Endometrium (tissue), 2 donors: ENCODE measurements around the gene TGFB2.

Experiments
- FAIRE-seq: peaks from 2 replicates; lab custom pipeline; 2012; peaks lifted over from hg19 to GRCh38; lab: Jason Lieb, UNC
- donor health status: control.
- donor health status: control.

The TGFB2 gene

DNA sequence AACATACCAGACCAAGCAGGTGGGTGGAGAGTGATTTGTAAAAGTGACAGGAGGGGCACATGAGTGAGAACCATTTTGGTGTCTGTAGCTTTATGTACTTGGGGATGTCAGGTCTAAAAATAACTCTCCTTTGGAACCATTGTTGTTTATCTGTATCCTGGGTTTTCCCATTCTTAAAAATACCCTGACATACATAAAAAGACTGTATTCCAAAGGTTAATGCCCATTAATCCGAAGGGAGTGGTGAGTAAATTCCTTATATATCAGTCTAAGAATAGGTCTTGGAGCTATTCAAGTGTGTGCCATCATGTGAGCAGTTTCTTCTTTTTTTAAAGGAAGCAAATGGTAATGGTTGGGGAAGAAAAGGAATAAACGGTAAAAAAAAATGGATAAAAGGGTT lies 117.5 kb downstream of the TGFB2 start:
- no peak for FAIRE-seq

DNA sequence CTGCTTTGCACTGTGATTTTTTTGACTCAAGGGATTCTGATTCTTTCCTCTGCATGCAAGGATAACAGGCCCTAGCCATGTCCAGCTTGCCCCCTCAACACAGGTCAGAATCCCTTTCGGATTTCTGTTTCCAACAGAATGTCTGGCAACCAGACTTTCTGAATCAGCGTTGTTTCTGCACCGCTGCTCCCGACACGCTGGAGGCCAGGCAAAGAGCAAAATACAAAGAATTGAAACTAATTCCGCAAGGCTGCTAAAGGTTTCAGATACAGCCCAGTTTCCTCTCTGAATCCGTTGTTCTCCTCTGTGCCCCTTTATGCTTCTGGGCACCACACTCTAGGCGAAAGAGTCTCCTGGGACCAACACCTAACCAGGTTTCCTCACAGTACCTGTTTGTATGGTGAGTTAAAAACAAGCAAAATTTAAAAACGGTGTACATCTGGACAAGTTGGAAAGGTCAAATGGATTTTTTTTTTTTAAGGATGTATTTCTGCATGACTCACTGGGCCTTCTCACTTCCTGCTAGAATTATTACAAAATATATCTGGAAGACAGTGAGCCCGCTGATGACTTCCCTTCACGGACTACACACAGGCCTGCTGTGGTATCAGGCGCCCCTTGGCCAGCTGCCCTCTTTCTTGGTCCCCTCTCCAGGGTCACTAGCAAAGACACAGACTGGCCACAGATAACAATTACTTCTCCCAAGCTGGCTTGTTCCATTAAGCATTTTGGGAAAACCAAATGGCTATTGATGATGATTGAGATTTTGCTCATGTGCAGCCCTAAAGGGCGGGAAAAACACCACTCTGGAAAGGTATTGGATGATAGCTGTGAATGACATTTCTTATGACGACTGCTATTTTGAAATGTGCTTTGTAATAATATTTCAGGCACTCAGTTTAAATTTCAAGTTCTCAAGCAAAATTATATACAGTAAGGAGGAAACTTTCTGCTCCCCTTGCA lies 118.3 kb downstream of the TGFB2 start:
- no peak for FAIRE-seq

DNA sequence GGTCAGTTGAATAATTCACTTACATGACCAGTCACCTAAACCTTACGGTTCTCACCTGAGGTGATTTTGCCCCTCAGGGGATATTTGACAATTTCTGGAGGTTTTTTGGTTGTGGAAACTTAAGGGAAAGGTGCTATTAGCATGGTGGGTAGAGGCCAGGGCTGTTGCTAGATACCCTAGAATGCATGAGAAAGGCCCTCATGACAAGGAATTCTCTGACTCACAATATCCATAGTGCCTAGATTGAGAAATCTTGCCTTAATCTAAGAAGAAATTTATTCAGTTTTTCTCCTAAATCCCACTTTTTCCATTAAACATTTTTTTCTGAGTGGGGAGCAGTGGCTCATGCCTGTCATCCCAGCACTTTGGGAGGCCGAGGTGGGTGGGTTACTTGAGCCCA lies 119.7 kb downstream of the TGFB2 start:
- no peak for FAIRE-seq

DNA sequence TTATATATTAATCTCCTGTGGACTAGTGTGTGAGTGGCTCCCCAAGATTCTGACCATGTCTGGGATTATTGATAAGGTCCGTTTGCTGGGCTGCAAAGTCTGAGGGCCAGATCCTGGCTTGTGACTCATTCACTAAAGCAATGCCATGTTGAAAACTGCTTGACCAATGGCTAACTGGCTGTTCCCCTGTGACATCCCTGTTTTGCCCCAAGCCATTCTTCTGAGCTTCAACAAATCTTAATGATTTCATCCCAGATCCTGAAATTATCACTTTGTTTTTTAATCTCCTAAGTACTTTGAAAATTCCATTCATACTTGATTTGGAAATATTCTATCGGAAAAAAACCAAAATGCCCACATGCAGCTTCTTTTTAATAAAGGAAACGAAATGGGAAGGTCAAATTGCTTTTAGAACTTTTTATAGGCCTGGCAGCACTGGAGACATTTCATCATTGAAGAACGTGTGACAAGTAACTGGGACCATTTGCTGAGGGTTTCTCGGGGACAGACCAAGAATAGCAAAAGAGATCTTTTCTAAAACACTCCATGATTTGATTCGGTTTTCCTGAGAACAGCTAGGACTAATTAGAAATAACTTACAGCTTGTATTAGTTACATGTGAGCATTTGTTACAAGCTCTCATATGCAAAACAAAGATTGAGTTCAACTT lies 121.3 kb downstream of the TGFB2 start:
- FAIRE-seq, result no peak

DNA sequence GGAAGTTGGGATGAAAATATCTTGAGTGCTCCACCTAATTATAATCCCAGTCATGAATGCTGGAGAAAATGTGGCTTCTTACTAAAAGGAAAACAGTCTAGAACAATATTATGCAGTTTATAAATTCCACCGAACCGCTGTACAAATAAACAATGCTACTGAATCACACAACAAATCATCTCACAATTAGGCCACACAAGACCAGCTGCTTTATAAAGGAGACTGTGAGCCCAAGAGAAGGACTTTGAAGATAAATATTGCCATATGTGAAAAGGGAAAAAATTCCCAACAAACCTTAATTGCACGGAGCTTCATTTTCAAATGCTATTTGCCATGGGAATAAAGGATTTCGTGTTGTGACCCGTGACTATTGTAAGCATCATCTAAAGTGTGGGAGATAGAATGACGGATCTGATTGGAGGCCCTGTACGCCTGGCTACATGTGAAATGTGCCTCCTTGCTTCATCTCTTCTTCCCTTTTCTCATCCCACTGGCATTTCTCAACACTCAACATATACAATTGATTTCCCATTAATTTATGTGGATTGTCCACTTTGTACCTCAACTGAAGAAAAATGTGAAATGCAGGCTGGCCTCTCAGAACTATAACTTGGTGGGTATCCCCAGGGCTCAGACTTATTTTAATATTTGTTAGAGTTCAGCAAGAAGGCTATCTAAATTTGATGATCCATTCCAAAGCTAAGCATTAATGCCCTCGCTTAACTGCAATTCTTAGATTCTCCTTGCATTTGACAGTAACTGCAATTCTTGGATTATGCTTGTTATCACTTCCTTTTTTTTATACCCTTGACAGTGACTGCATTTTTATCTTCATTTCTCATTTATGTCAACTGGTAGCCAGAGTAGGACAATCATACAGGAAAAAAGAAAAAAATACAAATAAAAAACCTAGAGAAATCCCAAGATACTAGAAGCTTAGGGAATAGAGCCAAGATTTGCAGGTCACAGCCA lies 122.3 kb downstream of the TGFB2 start:
- FAIRE-seq, result peak; percentile 98

DNA sequence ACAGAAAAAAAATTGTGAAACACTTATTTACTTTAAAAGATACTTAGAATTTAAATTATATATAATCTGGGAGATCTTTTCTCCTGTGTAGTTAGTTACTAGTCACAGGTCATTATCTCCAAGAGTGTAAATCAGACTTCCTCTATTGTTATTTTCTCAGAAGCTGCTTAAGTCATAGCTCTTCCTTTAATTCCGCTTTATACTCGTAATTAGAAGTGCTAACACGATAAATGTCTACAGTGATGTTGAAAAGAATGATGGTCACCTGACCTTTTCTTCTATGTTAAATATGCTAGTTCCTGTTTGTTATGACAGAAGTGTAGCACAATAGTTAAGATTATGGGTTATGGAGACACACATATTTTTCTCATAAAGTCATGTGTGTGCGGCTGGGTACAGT lies 123.6 kb downstream of the TGFB2 start:
- FAIRE-seq, result no peak

DNA sequence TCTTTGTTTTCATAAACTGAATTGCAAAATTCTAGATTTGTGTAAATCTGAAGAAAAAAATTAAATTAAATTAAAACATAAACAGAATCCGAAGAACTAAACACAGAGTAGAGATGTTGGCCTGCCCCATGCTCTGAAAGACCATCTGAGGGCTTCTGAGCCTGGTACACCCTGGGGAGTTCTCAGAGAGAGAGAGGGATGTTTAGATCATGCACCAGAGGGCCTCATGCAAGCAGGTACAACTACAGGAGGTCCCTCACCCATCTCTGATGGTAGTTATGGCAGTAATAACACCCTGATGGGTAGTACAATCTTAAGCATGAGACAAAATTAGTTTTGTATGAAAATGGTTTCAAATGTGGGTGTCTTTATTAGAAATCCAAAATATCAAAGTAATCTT lies 127.7 kb downstream of the TGFB2 start:
- FAIRE-seq, result no peak

DNA sequence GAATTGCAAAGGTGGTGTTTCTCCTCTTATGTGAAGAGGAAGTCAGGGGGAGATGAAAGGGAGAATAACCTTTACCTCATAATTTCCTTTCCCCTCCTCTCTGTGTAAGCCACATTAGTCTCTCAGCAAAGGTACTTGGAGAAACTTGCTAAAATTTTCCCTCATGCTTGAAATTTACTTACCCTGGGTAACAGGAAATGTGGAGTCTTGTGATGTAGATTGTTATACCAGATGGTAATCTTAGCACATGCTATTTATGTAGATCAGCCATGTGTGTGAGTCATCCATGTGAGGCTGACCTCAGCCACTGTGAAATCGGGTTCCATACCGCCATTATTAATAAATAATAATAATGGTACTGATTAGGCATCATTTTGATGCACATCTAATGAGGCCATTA lies 128.4 kb downstream of the TGFB2 start:
- FAIRE-seq, result no peak

DNA sequence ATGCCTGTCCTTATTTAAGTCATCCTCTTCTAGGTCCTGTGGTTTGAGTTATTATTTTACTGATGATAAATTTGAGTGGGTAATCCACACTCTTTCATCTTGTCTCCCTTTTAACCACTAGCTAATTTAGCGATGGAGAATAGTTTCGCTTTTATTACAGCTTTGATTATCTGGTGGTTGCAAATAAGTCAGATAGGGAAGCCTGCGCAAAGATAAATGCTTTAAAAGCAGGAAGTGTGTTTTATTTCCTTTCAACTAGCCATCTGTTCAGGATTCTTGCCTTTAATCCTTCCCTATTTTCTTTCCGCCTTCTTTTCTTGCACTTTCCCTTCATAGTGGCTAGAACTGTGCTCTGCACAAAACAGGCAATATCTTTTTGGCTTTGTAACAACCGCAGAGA lies 129.0 kb downstream of the TGFB2 start:
- no peak for FAIRE-seq

DNA sequence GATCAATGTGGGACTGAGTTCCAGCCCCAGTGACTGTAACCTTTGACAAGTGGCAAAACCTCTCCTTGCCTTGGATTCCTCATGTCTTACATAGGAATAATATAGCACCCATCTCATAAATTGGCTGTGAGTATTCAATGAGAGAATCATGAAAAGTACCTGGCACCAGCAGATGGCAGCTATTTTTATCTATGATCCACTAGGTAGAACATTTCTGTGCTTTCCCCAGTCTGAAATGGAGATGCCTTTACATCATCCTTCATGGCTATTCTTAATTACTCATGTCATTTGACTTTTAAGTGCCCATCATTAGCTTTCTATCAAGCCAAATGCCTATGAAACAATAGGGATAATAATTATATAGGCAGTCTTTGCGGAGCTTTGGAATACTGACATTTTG lies 130.1 kb downstream of the TGFB2 start:
- no peak for FAIRE-seq

DNA sequence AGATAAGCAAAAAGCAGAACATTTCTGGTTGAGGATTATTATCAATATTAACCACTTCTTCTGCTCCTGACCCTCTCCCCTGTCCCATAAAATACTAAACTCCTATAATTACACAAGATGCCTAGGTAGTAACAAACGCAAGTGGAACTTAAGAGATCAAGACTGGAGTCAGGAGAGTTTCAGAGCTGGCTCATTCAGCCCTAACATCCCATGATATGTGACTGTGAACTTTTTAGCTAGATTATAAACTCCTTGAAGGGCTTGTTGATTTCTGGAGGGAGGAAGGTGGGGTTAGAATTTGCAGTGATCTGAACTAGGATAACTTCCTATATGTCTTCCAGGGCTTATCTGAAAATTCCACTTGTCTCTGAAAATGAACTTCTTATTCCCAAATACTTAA lies 130.6 kb downstream of the TGFB2 start:
- no peak for FAIRE-seq

DNA sequence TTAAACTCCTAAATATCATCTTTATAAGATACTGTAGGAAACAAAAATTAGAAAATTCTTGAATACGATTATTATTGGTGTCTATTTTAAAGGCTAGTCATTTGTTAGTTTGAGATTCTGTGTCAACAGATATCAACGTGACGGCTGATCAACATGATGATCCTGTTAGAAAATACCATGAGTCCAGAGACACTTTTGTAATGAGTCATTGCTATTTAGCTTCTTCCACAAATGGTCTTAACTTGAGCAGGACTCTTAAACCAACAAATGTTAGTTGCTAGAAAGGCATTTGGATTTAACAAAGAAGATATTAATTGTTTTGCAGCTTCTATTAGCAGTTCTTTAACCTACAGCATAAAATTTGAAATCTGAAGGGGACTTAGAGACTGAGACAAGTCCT lies 131.2 kb downstream of the TGFB2 start:
- no peak for FAIRE-seq

DNA sequence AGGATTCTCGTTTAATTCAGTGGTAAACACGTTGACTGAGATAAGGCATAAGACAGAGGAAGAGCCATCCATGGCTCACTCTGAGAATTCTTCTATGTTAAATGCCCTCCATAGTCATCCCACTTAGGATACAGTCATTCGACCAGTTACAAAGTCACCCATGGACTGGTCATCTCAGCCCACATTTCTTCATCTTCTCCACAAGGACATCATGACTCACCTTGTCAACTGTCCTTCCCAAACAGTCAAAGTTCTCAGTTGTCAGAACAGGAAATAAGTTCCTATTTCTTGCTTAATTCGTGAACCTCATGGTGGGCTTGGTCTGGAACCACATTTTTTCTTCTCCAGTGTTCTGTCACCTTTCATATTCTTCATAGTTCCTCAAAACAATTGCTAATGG lies 133.2 kb downstream of the TGFB2 start:
- no peak for FAIRE-seq

DNA sequence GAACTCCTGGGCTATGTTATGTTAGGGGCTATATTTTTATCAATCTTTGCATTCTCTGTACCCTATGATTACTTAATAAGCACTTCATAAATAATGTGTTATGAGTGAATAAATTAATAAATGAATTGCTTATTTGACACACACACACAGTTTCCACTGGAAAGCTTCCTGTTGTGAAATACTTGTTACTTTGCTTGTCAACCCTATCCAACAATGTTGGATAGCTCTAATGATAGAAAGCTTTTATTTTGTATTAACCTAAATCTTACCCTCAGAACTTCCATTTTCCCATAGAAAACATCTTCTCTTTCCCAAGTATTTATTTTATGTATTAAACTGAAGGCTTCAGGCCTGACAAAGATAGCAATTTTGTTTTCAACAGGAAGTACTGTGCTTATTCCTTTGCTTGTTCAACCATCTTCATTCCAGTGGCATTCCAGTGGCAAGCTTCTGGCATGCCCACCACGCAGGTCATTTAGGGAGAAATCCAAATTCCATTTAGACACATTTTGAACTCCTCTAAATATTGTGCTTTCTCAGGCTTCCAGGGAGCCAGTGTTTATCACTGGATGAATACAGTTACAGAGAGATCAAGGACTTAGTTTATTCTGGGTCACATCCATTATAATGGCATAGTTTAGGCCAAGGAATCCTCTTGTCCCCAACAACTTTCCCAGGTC lies 134.4 kb downstream of the TGFB2 start:
- FAIRE-seq, result no peak

DNA sequence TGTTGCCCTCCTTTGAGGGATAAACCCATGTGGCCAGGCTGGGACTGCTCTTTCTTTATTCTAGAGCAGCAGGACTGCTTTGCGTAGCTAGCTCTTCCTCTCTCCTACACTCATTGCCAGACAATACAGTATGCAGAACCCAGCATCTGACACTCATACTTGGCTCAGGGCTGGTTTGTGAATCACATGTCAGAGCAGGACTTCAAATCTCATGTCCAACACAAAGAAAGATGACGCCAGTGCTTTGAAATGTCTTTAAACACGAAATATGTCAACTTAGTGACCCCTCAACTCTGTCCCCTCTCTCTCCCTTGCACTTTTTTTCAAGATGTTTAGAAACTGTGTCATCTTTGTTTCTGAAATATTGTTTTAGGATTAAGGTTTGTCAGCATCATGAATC lies 135.0 kb downstream of the TGFB2 start:
- FAIRE-seq, result no peak

DNA sequence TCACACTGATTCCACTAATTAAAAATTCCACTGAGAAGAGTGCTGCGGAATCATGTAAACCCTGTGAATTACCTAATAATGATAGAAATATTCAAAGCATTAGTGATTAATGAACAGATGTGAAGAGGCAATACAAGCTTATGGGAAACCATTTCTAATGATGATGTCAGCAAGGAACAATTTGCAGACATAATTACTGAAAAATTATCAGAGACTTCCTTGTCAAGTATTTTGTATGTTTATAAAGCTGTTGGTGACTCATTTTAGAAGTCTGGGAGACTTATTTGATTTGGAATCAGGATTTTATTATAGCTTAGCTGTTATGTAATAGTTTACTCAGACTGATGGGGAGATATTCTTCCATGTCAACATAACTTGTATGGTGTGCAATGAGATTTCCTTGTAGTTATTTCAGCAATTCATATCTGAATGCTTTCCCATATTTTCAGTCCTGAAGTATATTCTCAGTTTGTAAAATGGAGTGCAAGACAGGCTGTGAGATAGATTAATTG lies 135.5 kb downstream of the TGFB2 start:
- peak; percentile 75 for FAIRE-seq

DNA sequence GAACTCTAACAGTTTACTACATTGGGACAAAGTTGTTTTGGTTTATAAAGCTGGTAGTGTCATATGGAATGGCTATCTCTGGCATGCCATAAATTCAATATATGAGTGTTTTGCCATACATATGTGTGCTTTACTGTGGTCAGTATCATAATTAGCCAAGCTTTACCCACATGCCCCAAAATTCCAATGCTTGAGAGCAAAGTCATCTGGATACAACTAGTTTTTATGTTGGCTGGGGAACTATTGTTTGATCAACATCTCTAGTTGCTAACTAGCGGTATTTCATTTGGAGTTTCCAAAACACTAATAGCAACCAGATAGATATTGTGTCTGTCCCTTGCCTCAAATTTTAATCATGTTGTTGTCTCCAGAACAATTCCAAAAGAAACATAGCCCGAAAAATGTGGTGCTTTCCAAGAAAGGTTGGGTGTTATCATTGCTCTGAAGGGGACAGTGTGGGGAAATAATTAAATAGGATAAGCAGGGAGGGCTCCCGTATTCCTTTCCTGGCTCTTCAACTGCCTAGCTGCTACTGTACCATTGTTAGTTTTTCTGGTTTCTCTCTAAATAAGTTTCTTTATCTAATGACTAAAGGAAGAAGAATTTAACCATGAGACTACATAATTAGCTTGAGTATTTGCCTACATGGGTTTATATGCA lies 136.1 kb downstream of the TGFB2 start:
- no peak for FAIRE-seq

DNA sequence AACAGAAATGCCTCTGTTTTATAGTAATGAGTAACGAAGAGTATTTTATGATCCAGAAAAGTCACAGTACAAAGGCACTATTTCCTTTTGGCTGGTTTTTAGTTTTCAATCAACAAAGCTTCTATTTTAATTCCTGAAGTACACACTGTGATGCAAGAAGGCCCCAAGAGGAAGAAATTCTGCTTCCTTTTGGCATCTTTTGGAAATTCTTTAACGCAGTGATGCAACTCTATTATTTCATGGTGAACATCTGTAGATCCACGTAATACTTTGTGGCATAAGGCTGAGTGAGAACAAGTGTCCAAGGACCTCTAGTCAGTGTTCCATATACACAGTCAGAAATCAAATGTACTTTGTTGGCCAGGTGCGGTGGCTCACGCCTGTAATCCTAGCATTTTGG lies 137.5 kb downstream of the TGFB2 start:
- no peak for FAIRE-seq

DNA sequence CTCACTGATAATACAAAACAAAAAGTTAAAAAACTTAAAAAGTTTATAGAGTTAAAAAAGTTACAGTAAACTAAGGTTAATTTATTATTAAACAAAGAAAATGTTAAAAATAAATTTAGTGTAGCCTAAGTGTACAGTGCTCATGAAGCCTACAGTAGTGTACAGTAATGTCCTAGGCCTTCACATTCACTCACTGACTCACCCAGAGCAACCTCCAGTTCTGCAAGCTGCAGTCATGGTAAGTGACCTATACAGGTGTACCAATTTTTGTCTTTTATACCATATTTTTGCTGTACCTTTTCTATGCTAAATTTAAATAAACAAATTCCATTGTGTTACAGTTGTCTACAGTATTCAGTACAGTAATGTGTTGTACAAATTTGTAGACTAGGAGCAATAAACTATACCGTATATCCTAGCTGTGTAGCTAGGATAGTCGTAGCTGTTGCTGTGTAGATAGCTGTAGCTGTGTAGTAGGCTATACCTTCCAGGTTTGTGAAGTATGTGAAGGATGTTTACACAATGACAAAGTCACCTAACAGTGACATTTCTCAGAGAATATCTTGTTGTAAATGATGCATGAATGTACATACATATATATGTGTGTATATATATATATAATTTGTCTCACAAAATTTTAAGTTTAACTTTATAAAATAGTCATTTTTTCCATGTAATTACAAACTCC lies 140.2 kb downstream of the TGFB2 start:
- FAIRE-seq, result no peak

DNA sequence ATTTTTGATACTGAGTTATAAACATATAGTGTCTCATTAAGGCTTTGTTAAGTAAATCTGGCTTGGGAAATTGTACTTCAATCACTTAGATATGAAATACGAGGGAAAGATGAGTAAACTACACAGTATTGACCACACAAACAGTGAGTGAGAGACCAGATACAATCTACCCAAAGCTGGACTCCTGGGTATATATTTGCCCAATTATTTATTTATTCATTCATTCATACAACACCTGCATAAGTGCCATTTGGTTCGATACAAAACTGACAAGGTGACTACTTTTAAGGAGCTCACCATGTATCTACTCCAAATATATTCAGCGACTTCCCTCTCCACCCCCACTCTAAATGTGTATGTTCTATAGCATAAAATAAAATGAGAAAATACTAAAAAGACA lies 143.4 kb downstream of the TGFB2 start:
- FAIRE-seq, result no peak
